H1 (cell line): ENCODE data around the gene TMEM221. TPM values are rescaled to one million over a fixed set of nuclear protein-coding genes. Genes with fewer than 3 reads are reported as not detected.

Experiments used
- CTCF ChIA-PET: fragments of 300-600 bp; sonication (Branson Sonifier 250); formaldehyde crosslinking; loops from one replicate; lab custom pipeline; 2021; ENCODE audit not compliant: partially characterized antibody; lab: Charles Lee
- POLR2A ChIA-PET: fragments of 300-600 bp; sonication (Branson Sonifier 250); formaldehyde crosslinking; loops from one replicate; lab custom pipeline; 2021; ENCODE audit warnings: inconsistent platforms; ENCODE audit not compliant: partially characterized antibody; lab: Charles Lee
- DNase-seq, 2 experiments: peaks; one replicate each; pipeline versions ENCODE4 v3.0.0 to v3.0.0-alpha.2; 2010 to 2022; ENCODE audit warnings: low spot score in 2 of 2, low read depth in 1 of 2, mixed read lengths in 1 of 2
- FAIRE-seq: peaks from 2 replicates; lab custom pipeline; 2011; peaks lifted over from hg19 to GRCh38; lab: Jason Lieb, UNC
- H2AFZ ChIP-seq: 2 replicates; pipeline ENCODE4 v1.8.1; 2012; ENCODE audit warnings: low read length, inconsistent platforms
- H2AK5ac ChIP-seq: 2 replicates; pipeline ENCODE4 v1.6.1; 2013; ENCODE audit warnings: low read depth, low read length
- H2BK120ac ChIP-seq: replicated peaks from 2 replicates; pipeline ENCODE3; 2013; ENCODE audit warnings: low read depth, low read length, inconsistent platforms
- H2BK12ac ChIP-seq: 2 replicates; pipeline ENCODE4 v1.6.1; 2013; ENCODE audit warnings: low read depth, low read length
- H2BK15ac ChIP-seq: 2 replicates; pipeline ENCODE4 v1.6.1; 2013; ENCODE audit warnings: low read length
- H2BK20ac ChIP-seq: 2 replicates; pipeline ENCODE4 v1.6.1; 2013; ENCODE audit warnings: low read length
- H2BK5ac ChIP-seq: 2 replicates; pipeline ENCODE4 v1.6.1; 2013; ENCODE audit warnings: low read depth, low read length
- H3K14ac ChIP-seq: 2 replicates; pipeline ENCODE4 v1.6.1; 2013; ENCODE audit warnings: inconsistent platforms; ENCODE audit not compliant: insufficient read length
- H3K18ac ChIP-seq: 2 replicates; pipeline ENCODE4 v1.6.1; 2013; ENCODE audit warnings: low read length; ENCODE audit errors: extremely low read depth
- H3K23ac ChIP-seq: 2 replicates; pipeline ENCODE4 v1.6.1; 2013; ENCODE audit warnings: inconsistent platforms; ENCODE audit not compliant: insufficient read length
- H3K23me2 ChIP-seq: 2 replicates; pipeline ENCODE4 v1.6.1; 2013; ENCODE audit warnings: low read depth, low read length
- H3K27ac ChIP-seq: 2 replicates; pipeline ENCODE4 v1.6.1; 2011; ENCODE audit warnings: low read depth, low read length, inconsistent platforms
- H3K27me3 ChIP-seq, 4 experiments: replicated peaks in 1 of 4; 1 replicate in 1 of 4; 2 replicates in 3 of 4; pipeline versions ENCODE4 v1.6.1 to v1.8.1; 2011 to 2013; ENCODE audit warnings: low read length in 3 of 4, mild to moderate bottlenecking in 3 of 4, inconsistent platforms in 2 of 4, mixed read lengths in 2 of 4, moderate library complexity in 1 of 4; ENCODE audit not compliant: control insufficient read depth in 3 of 4, insufficient read depth in 3 of 4; ENCODE audit errors: extremely low read depth in 1 of 4
- H3K36me3 ChIP-seq, 4 experiments: 2 replicates each; pipeline versions ENCODE4 v1.6.1 to v1.8.1; 2011 to 2013; ENCODE audit warnings: mild to moderate bottlenecking in 4 of 4, low read length in 3 of 4, moderate library complexity in 2 of 4, control low read depth in 1 of 4, inconsistent platforms in 1 of 4; ENCODE audit not compliant: insufficient read depth in 4 of 4, control insufficient read depth in 2 of 4
- H3K4ac ChIP-seq: replicated peaks from 2 replicates; pipeline ENCODE3; 2013; ENCODE audit warnings: low read length, low read depth, mixed read lengths, inconsistent platforms; ENCODE audit not compliant: insufficient read length
- H3K4me1 ChIP-seq, 4 experiments: replicated peaks in 1 of 4; 1 replicate in 1 of 4; 2 replicates in 3 of 4; pipeline versions ENCODE4 v1.6.1 to v1.8.1; 2011 to 2013; ENCODE audit warnings: low read length in 3 of 4, inconsistent platforms in 2 of 4, mixed read lengths in 1 of 4; ENCODE audit not compliant: insufficient read depth in 4 of 4, control insufficient read depth in 3 of 4
- H3K4me2 ChIP-seq, 2 experiments: 2 replicates each; pipeline versions ENCODE4 v1.6.1 to v1.8.1; 2011 to 2013; ENCODE audit warnings: low read depth in 2 of 2, low read length in 2 of 2, control low read depth in 1 of 2, inconsistent platforms in 1 of 2, mild to moderate bottlenecking in 1 of 2; ENCODE audit not compliant: insufficient read depth in 1 of 2
- H3K4me3 ChIP-seq, 4 experiments: fragments of 200-600, 300-600 bp in 1 of 4; sonication (generic), shearing (Covaris generic), sonication (Bioruptor Twin) in 1 of 4; 2 replicates each; pipeline versions ENCODE4 v1.5.1 to v1.8.1; 2011 to 2016; ENCODE audit warnings: low read length in 4 of 4, low read depth in 3 of 4, control low read depth in 2 of 4, inconsistent platforms in 2 of 4, mild to moderate bottlenecking in 2 of 4, mixed read lengths in 1 of 4, moderate library complexity in 1 of 4; ENCODE audit not compliant: insufficient read depth in 2 of 4; ENCODE audit errors: extremely low read depth in 1 of 4
- H3K56ac ChIP-seq: replicated peaks from 2 replicates; pipeline ENCODE3; 2013; ENCODE audit warnings: low read depth, mild to moderate bottlenecking, mixed read lengths, low read length, inconsistent platforms; ENCODE audit not compliant: insufficient read length
- H3K79me1 ChIP-seq: 2 replicates; pipeline ENCODE4 v1.6.1; 2013; ENCODE audit warnings: low read depth, low read length, control low read depth
- H3K79me2 ChIP-seq, 2 experiments: 2 replicates each; pipeline versions ENCODE4 v1.6.1 to v1.8.1; 2012 to 2013; ENCODE audit warnings: low read length in 2 of 2, mild to moderate bottlenecking in 2 of 2, inconsistent platforms in 1 of 2; ENCODE audit not compliant: insufficient read depth in 2 of 2, control insufficient read depth in 1 of 2
- H3K9ac ChIP-seq, 4 experiments: replicated peaks in 1 of 4; 1 replicate in 1 of 4; 2 replicates in 3 of 4; pipeline versions ENCODE4 v1.6.1 to v1.8.1; 2011 to 2013; ENCODE audit warnings: low read depth in 3 of 4, low read length in 3 of 4, control low read depth in 2 of 4, mild to moderate bottlenecking in 2 of 4, moderate library complexity in 2 of 4, inconsistent platforms in 1 of 4; ENCODE audit errors: extremely low read depth in 1 of 4
- H3K9me3 ChIP-seq, 2 experiments: 2 replicates each; pipeline versions ENCODE4 v1.6.1 to v1.8.1; 2012 to 2013; ENCODE audit warnings: mild to moderate bottlenecking in 2 of 2, moderate library complexity in 2 of 2, control low read depth in 1 of 2, inconsistent platforms in 1 of 2, low read depth in 1 of 2, low read length in 1 of 2, mixed read lengths in 1 of 2; ENCODE audit not compliant: insufficient read depth in 2 of 2
- H4K20me1 ChIP-seq, 2 experiments: replicated peaks in 1 of 2; 2 replicates each; pipeline versions ENCODE3 to v1.8.1; 2011 to 2013; ENCODE audit warnings: inconsistent platforms in 2 of 2, low read length in 2 of 2, mild to moderate bottlenecking in 1 of 2; ENCODE audit not compliant: insufficient read depth in 2 of 2, control insufficient read depth in 1 of 2
- H4K5ac ChIP-seq: 2 replicates; pipeline ENCODE4 v1.6.1; 2013; ENCODE audit warnings: low read length, low read depth, mixed read lengths, inconsistent platforms; ENCODE audit not compliant: insufficient read length
- H4K8ac ChIP-seq: 2 replicates; pipeline ENCODE4 v1.8.0; 2013; ENCODE audit warnings: mild to moderate bottlenecking, moderate library complexity, low read length, inconsistent platforms; ENCODE audit not compliant: insufficient read depth; ENCODE audit errors: extremely low read depth
- H4K91ac ChIP-seq: replicated peaks from 2 replicates; pipeline ENCODE3; 2013; ENCODE audit warnings: low read length, mixed read lengths, inconsistent platforms; ENCODE audit not compliant: insufficient read length
- ASH2L ChIP-seq: fragments of 200-600, 300-600 bp; sonication (generic); IDR thresholded peaks from one replicate; pipeline ENCODE4 v1.7.1; 2017; ENCODE audit warnings: low read length
- ATF3 ChIP-seq: IDR thresholded peaks from 2 replicates; pipeline ENCODE4 v1.6.1; 2011; ENCODE audit warnings: low read depth, mild to moderate bottlenecking, low read length; ENCODE audit not compliant: insufficient read depth
- EGR1 ChIP-seq: IDR thresholded peaks from 2 replicates; pipeline ENCODE4 v1.6.1; 2011; ENCODE audit warnings: low read depth, low read length, borderline replicate concordance
- EP300 ChIP-seq, 2 experiments: IDR thresholded peaks; 1 replicate in 1 of 2; 2 replicates in 1 of 2; pipeline ENCODE4 v1.6.1; 2011 to 2012; ENCODE audit warnings: low read depth in 2 of 2, low read length in 2 of 2, mild to moderate bottlenecking in 2 of 2, borderline replicate concordance in 1 of 2, inconsistent platforms in 1 of 2, moderate library complexity in 1 of 2
- KDM1A ChIP-seq: fragments of 200-600, 300-600 bp; sonication (generic); IDR thresholded peaks from 2 replicates; pipeline ENCODE4 v1.7.1; 2016; ENCODE audit warnings: mild to moderate bottlenecking, low read length, borderline replicate concordance
- KDM5A ChIP-seq: fragments of 200-600 bp; IDR thresholded peaks from 2 replicates; pipeline ENCODE4 v1.7.1; 2012; ENCODE audit warnings: mild to moderate bottlenecking, low read length, inconsistent platforms, mixed read lengths
- MAFK ChIP-seq: IDR thresholded peaks from 2 replicates; pipeline ENCODE4 v1.6.1; 2012; ENCODE audit warnings: low read depth, mild to moderate bottlenecking, improper control_type of control experiment, low read length
- SAP30 ChIP-seq: fragments of 300-600 bp; sonication (generic); IDR thresholded peaks from 2 replicates; pipeline ENCODE4 v1.7.1; 2012; ENCODE audit warnings: low read length, moderate library complexity, mild to moderate bottlenecking, inconsistent platforms; ENCODE audit not compliant: insufficient read depth, insufficient replicate concordance
- SIN3A ChIP-seq, 2 experiments: IDR thresholded peaks in 1 of 2; conservative IDR thresholded peaks in 1 of 2; 2 replicates each; pipeline ENCODE4 v1.6.1; 2011 to 2012; ENCODE audit warnings: low read length in 2 of 2, improper control_type of control experiment in 1 of 2, low read depth in 1 of 2, mild to moderate bottlenecking in 1 of 2
- SP2 ChIP-seq: IDR thresholded peaks from 2 replicates; pipeline ENCODE4 v1.6.1; 2012; ENCODE audit warnings: mild to moderate bottlenecking, low read length, inconsistent platforms
- TAF7 ChIP-seq: optimal IDR thresholded peaks from 2 replicates; pipeline ENCODE3; 2011; ENCODE audit warnings: low read depth, mild to moderate bottlenecking, inconsistent platforms, low read length, moderate library complexity, borderline replicate concordance
- WGBS, 2 experiments: shearing (Covaris generic) in 1 of 2; methylation state at CpG; one replicate each; pipeline versions ENCODE4 v1.1.6 to v1.1.7; 2013 to 2015; ENCODE audit warnings: low lambda C conversion rate in 2 of 2, mixed read lengths in 2 of 2, inconsistent platforms in 1 of 2, low coverage in 1 of 2, missing lambda C conversion rate in 1 of 2; ENCODE audit not compliant: insufficient replicate concordance in 2 of 2, insufficient coverage in 1 of 2, insufficient read length in 1 of 2; ENCODE audit errors: extremely low coverage in 1 of 2, missing lambda C conversion rate in 1 of 2; 5-methylcytosine and 5-hydroxymethylcytosine counted together
- polyA plus RNA-seq, 7 experiments: library from polyadenylated mRNA; depleted of rRNA in 3 of 7; stranded (reverse) in 5 of 7; unstranded in 2 of 7; fragments of >200 nt in 5 of 7; fragments of 200-250 nt in 2 of 7; gene quantifications; 1 replicate in 5 of 7; 2 replicates in 1 of 7; 4 replicates in 1 of 7; pipeline versions ENCODE4 v1.2.1 to v1.2.3, GENCODE V29; 2011 to 2013; ENCODE audit warnings: missing spikeins in 2 of 7, mixed read lengths in 2 of 7
- total RNA-seq: library from RNA; stranded (reverse); fragmentation: NEBNext Ultra II Directional; extraction: Animal tissue kit (Norgen Biotek cat#: 25700); gene quantifications from 2 replicates; pipeline ENCODE4 v1.2.1, GENCODE V29; 2021
- TF ChIP-seq, protein P1 (sequence below): IDR thresholded peaks from 2 replicates; pipeline ENCODE4 v1.6.1; 2012; ENCODE audit warnings: inconsistent platforms

Gene TMEM221
- total and polyA plus RNA-seq, 2 of the 8 experiments (the other 6 are each of a cell fraction or from before 2014, with no cell fraction given) = 1.4 to 2.0 TPM

DNA sequence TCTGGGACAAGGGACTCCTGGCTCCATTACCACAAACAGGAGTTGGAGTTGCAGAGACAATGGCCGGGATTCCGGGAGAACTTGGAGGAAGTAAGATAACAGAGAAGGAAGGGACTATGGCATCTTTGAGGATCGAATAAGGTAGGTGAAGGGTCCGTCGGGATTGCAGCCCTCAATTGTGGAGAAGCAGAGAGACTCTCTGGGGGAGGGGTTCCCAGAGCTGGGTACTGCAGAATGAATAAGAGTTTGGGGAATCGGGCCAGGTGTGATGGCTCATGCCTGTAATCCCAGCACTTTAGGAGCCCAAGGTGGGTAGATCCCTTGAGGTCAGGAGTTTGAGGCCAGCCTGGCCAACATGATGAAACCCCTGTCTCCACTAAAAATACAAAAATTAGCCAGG is 46.8 kb downstream of the TMEM221 start:
- Histone ChIP-seq H3K36me3 (peaks cover 0 to 20% (median 1%) of the 10 kb centered on the region in 4 experiments; a peak in 4 of 8 replicates), H4K91ac (no peak overlapping the region), H3K9me3 (no peaks in the 10 kb centered on the region), H2AK5ac (no peak overlapping the region), H4K8ac (no peak overlapping the region), H4K5ac (no peak overlapping the region), H3K23me2 (peaks cover 10% of the 10 kb centered on the region; the same call in 1 of the 2 replicates), H2BK15ac (no peak overlapping the region), H3K4ac (no peak overlapping the region), H4K20me1 (no peaks in the 10 kb centered on the region), H2BK5ac (no peak overlapping the region), H3K79me1 (no peaks in the 10 kb centered on the region; the same call in 1 of the 2 replicates), H3K4me1 (peaks cover 4 to 23% (median 13%) of the 10 kb centered on the region in 4 experiments), H3K27me3 (no peaks in the 10 kb centered on the region; a peak in 1 of 7 replicates), H3K56ac (no peak overlapping the region), H3K18ac (no peak overlapping the region), H3K4me2 (no peak overlapping the region), H3K23ac (no peak overlapping the region), H3K79me2 (peaks cover 0 to 4% of the 10 kb centered on the region in 2 experiments; a peak in 1 of 4 replicates), H2BK120ac (no peak overlapping the region), H2BK12ac (no peak overlapping the region), H3K4me3 (no peak overlapping the region), H2AFZ (no peak overlapping the region), H3K27ac (no peak overlapping the region), H3K14ac (no peak overlapping the region), H3K9ac (no peak overlapping the region), H2BK20ac (no peak overlapping the region)
- CTCF ChIA-PET = interaction anchor here (0.6 to 1.8 kb wide), 2 partner anchors 17 to 29 kb away, joined by 3 to 6 read pairs; no protein-coding TSS in a partner anchor
- WGBS, 2 experiments = 90% methylated on average over 6 of the region's 6 CpGs; no CpG with 5 or more reads in 1 of the 2 experiments
- TF ChIP-seq EGR1 (no peak), SP2 (no peak), MAFK (no peak), ASH2L (no peak), KDM1A (no peak), KDM5A (no peak), TAF7 (no peak), ATF3 (no peak), EP300 (IDR thresholded peaks at IDR 0.05; ENCODE audit: borderline replicate concordance in 1 of 2, low read depth in 2 of 2, low read length in 2 of 2) (no peak), SIN3A (conservative IDR thresholded peaks at IDR 0.05 in 1 of 2, IDR thresholded peaks at IDR 0.05 in 1 of 2; ENCODE audit: low read depth in 1 of 2, low read length in 2 of 2) (no peak), SAP30 (no peak)
- TF ChIP-seq, protein P1, sequence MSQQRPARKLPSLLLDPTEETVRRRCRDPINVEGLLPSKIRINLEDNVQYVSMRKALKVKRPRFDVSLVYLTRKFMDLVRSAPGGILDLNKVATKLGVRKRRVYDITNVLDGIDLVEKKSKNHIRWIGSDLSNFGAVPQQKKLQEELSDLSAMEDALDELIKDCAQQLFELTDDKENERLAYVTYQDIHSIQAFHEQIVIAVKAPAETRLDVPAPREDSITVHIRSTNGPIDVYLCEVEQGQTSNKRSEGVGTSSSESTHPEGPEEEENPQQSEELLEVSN = no peak
- DNase-seq (no peak), FAIRE-seq (no peak)
- POLR2A ChIA-PET = interaction anchor here (0.7 to 1.6 kb wide), 3 partner anchors 9 to 99 kb away, joined by 3 to 10 read pairs (median 7); no protein-coding TSS in a partner anchor
